Glomerular visceral epithelial cell (primary cell): Measurements from ENCODE around the gene SFXN5.

Source experiments
- DNase-seq: peaks from one replicate; pipeline ENCODE4 v3.0.0-alpha.2; 2016; ENCODE audit errors: extremely low spot score

SFXN5 gene

GRCh38 chr2:72958542-72959385 lies 112.7 kb downstream of the SFXN5 start:
- no peak for DNase-seq

DNA sequence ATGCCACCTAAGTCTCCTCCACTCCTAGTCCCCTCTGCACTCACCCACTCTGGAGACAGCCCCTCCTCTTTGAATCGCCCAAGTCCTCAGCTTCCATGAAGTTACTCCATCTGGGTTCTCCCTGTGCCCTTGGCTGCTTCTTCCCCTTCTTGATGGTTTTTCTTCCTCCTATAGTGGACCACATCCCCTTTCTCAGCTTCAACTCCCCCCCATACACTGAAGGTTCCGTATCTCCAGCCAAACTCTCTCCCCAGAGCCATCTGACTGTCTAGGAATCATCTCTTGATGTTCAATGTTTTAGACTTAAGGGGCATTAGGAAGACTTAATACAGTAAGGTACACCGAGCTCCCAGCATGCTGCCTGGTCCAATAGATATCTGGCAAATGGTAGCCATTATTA lies 114.6 kb downstream of the SFXN5 start:
- DNase-seq: no peak

DNA sequence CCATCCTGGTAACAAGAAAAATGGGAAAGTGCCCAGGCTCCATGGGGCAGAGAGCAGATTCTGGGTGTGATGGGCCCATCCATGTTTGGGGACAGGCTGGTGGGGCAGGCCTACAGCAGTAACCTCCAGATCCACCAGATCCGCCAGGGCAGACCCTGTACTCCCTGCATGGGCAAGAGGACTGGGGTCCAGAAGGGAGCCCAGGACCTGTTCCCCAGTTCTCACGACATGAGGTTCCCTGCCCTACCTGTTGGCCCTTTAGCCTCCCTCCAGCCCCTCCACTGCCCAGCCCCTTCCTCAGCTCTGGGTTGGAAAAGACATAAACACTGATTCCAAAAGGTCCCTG lies 115.5 kb downstream of the SFXN5 start:
- no peak for DNase-seq

GRCh38 chr2:72955228-72956049 lies 116.1 kb downstream of the SFXN5 start:
- DNase-seq: no peak

DNA sequence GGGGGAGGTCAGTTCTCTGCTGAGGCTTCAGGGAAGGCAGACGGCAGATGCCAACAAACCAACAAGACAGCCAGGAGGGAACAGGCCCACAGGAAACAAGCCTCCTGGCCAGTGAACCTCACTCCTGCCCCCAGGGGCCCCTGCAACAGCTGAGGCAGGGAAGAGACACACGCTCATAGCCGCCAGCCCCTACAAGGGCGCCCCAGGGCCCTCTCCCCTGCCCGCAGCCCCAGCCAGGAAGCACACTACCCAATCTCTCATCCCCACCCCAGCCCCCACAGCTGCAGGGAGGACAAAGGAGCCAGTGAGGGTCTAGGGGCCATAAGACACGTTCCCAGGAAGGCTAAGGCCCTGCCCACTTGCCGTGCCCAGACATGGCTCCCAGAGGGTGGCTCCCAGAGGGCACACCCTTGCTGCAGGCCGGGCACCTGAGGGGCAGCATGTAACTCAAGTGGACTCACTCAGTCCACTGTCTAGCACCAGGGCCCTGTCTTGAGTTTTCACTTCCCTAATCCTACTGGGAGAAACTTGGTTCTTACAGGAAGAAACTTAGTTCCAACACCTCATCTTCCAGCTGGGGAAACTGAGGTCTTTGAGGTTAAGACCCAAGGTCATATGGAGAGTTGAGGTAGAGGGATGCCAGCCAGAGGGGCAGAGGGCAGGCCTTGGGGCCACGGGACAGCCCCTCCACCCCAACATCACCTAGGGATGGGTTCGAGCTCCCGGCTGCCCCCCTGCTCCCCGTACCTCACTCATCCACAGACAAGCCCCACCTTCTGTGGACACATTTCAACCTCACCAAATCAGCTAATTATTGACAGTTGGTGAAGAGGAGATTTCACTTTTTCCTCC lies 116.9 kb downstream of the SFXN5 start:
- no peak for DNase-seq

GRCh38 chr2:72953976-72954375 lies 117.5 kb downstream of the SFXN5 start:
- DNase-seq: no peak

- DNase-seq: no peak
Observed at GRCh38 chr2:72953528-72953927, 118.0 kb downstream of the SFXN5 start.

DNA sequence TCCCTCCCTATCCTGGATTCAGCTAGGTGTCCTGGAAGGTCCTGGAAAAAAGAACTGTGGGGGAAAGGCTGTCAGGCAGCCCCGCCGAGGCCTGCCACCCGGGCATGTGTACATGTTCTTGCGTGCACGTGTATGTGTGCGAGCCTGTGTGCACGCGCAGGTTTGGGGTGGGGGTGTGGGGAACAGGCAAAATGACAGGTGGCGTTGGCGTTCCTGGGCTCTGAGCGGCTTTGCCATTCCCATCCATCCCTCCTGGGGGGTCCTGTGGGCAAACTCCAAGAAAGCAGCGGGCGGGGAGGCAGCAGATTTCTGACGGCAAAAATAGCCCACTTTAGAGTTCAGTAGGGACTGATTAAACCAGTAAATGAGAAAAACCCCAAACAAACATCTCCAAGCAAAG lies 118.6 kb downstream of the SFXN5 start:
- DNase-seq: no peak

- DNase-seq: no peak
Observed at GRCh38 chr2:72952110-72952823, 119.2 kb downstream of the SFXN5 start.

- no peak for DNase-seq
Observed at GRCh38 chr2:72951303-72952095, 120.0 kb downstream of the SFXN5 start.

DNA sequence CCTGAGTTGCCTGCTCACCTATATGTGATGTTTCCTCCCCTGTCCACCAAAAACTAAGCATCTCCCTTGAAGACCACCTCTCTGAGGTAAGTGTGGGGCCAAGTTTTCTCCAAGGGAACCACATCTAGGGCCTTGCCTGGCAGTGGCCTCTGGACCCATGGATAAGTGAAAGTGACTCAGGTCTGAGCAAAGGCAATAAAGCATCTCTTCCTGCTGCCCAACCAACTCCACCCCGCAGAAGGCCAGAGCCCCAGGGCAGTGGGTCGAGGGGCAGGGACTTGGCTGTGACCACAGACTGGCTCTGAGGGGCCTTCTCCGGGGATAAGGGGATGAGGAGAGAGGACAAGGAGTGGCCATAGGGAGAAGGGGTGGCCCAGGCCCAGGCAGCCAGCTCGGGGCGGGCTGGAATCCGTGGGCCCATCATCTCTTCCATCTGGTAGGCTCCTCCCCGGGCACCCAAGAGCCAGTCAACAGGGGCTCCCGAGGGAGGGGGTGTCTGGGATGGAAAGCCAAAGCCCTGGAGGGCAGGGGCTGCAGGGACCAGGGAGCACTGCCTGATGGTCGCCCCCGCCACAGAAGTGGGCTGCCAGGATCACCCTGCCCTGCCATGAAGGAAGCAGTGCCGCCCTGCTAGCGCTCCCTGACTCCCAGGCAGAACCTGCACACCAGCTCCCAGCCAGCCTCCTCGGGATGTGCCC lies 120.8 kb downstream of the SFXN5 start:
- no peak for DNase-seq

DNA sequence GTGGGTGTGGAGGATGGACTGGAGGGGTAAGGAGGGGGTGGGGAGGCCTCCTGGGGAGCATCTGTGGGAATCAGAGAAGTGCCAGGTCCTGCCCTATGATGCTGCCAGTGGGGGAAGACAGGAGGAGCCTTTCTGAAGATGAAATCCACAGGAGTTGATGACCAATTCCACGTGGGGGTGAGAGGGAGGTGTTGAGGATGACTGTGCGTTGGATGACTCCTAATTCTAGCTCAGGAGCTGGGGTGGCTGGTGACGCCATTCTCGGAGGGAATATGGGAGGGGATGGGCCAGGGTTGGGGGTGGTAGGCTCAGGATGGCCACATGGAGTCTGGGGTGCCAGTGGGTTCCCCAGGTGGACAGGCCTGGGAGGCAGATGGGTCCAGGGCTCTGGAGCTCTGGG lies 121.9 kb downstream of the SFXN5 start:
- no peak for DNase-seq

DNA sequence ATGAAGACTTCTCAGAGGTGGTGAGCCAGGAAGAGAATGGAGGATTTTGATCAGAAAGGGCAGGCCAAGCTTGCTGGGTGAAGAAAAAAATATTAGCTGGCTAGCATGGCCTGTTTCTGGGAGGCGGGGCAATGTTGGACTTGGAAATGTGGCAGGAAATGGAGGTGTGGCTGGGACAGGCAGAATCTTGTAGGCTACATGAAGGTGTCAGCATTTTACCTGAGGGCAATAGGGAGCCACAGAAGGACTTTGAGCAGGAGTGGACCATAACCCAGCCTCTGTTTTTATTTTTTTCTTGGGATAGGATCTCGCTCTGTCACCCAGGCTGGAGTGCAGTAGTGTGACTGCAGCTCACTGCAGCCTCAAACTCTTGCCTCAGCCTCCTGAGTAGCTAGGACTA lies 122.5 kb downstream of the SFXN5 start:
- DNase-seq: no peak

GRCh38 chr2:72947952-72948830 lies 123.3 kb downstream of the SFXN5 start:
- DNase-seq: no peak

DNA sequence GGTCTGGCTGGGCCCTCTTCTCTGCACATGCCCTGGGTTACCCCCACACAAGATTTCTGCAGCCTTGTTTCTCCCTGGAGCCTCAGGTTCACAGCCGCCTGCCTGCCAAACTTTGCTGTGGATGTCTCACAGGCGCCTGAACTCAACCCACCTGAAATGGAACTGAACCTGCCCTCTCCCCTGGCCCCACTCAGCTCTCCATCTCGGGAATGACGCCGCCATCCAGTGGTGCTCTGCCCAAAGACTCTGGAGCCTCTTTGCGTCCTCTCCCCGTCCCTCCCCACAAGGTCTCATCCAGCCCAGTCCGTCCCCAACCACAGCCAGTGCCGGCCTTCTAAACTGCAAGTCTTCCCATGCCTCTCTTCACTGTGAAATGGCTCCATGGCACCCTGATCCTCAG lies 125.0 kb downstream of the SFXN5 start:
- DNase-seq: no peak

GRCh38 chr2:72945450-72946019 lies 126.0 kb downstream of the SFXN5 start:
- DNase-seq: no peak

DNA sequence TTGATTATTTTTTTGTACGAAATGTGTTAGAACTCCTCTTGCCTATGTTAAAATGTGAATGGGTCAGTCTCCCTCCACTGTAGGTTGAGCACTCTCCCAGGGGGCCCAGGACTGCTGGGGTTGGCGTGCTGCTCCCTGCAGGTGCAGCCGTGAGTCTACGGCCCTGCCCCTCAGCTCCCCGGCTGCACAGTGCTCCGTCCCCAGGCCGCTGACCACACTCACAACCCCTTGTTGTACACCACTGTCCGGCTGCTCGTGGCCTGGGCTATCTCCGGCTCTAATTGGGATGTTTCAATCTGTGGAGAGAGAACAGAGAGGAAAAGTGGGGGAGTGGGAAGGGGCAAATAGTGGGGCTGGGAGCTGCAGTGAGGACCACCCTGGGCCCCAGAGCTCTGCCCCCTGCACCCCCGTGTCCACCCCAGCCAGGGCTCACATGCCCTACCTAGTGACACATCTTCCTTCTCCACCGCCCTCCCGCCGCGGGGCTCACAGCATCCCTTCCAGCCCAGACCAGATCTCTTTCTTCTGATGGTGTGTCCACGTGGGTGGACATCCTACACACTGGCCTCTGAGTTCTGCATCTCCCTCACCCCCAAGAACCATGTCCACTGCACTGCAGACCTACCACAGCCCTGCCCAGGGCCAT lies 126.6 kb downstream of the SFXN5 start:
- no peak for DNase-seq
